NOMO-1 treated with DMSO at 0.1 percent for 48 hours (cell line): ENCODE data around the gene TUSC2.

ENCODE experiments used
- DNase-seq: peaks from one replicate; lab custom pipeline; 2025; ENCODE audit not compliant: unreplicated experiment; lab: John Stamatoyannopoulos, UW

Gene TUSC2

DNA sequence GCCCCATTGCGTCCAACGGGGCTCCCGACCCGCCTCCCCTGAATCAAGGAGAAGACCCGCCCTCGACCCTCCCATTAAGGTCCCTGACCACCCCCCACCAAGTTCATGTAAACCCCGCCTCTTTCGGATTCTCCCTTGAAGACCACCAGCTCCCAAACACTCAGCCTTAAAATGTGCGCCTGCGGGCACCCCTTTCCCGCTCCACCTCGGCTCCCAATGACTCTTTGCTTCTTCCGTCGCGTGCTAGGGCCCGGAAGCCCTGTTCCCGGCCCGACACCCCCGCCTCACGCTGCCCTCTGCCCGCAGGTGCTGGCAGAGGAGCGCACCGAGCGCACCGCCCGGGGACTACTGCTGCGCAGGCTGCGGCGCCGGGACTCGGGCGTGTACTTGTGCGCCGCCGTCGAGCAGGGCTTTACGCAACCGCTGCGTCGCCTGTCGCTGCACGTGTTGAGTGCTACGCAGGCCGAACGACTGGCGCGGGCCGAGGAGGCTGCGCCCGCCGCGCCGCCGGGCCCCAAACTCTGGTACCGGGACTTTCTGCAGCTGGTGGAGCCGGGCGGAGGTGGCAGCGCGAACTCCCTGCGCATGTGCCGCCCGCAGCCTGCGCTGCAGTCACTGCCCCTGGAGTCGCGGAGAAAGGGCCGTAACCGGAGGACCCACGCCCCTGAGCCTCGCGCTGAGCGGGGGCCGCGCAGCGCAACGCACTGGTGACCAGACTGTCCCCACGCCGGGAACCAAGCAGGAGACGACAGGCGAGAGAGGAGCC is 51.8 kb downstream of the TUSC2 start:
- DNase-seq = no peak

- no peak for DNase-seq
Measured at GRCh38 chr3:50275141-50275995, 52.7 kb downstream of the TUSC2 start.
